Central memory CD8-positive, alpha-beta T cell (primary cell): ENCODE measurements around the gene WDR7.

Source experiments
- ATAC-seq: fragments of 150-1000 bp; cut with Tn5 transposase; replicated peaks from 2 replicates; pipeline ENCODE4 v1.10.0; 2022; ENCODE audit warnings: mild to moderate bottlenecking, moderate FRiP score, moderate number of reproducible peaks; ENCODE audit not compliant: poor library complexity, severe bottlenecking; ENCODE audit errors: extremely low read depth
- DNase-seq, 2 donors: peaks; one replicate each; pipeline ENCODE4 v3.0.0; 2021; ENCODE audit warnings: low spot score in 2 of 2
- H3K27ac Mint-ChIP-seq: one replicate; pipeline ENCODE4 v1.8.0; 2022; ENCODE audit warnings: low read depth, mild to moderate bottlenecking, moderate library complexity, mixed read lengths
- H3K27me3 Mint-ChIP-seq: one replicate; pipeline ENCODE4 v1.8.0; 2022; ENCODE audit warnings: mixed read lengths
- H3K36me3 Mint-ChIP-seq: one replicate; pipeline ENCODE4 v1.8.0; 2022; ENCODE audit warnings: mild to moderate bottlenecking, moderate library complexity, mixed read lengths; ENCODE audit not compliant: insufficient read depth
- H3K4me1 Mint-ChIP-seq: one replicate; pipeline ENCODE4 v1.8.0; 2022; ENCODE audit warnings: mixed read lengths
- H3K4me3 Mint-ChIP-seq: one replicate; pipeline ENCODE4 v1.8.0; 2022; ENCODE audit warnings: mild to moderate bottlenecking, moderate library complexity, mixed read lengths
- H3K9me3 Mint-ChIP-seq: one replicate; pipeline ENCODE4 v1.8.0; 2022; ENCODE audit warnings: mixed read lengths

WDR7 gene

DNA sequence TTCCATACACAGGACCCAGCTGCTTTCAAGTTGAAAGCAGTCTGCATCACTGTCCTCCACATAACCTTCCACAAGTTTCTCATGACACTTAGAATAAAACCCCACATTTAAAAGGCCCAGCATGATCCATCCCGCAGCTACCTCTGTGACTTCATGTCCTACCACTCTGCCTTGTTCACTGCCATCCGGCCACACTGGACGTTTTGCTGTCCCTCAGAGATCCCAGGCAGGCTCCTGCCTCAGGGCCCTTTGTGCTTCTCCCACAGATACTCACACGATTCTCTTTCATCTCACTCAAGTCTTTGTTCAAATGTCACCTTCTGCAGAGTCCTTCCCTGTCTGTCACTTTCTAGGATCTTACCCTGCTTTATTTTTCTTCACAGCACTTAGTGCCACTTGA, 262.8 kb downstream of the WDR7 start:
- Mint-ChIP-seq H3K27ac (no peak overlapping the region), H3K9me3 (no peaks in the 10 kb centered on the region), H3K27me3 (no peaks in the 10 kb centered on the region), H3K4me1 (no peaks in the 10 kb centered on the region), H3K4me3 (no peak overlapping the region), H3K36me3 (peaks cover 4% of the 10 kb centered on the region)
- ATAC-seq (no peak), DNase-seq (no peak)

DNA sequence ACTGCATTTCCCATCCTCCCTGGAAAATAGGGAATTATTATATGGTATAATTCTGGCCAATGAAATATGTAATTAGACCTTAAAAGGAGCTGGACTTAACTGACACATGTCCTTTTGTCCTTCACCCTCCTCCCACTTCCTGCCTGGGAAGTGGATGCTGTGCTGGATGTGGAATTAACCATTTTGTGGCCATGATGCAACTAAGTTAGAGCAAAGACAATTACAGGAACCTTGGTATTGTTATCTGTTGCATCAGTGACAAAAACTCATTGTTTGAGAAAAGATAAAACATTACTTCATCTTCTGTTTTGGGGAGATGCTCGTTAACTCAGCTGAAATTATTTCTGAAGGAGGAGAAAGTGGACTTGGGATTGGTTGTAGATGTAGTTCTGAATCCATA, 268.0 kb downstream of the WDR7 start:
- no peak for DNase-seq
- Mint-ChIP-seq H3K4me1 (no peaks in the 10 kb centered on the region), H3K9me3 (no peaks in the 10 kb centered on the region), H3K27me3 (no peaks in the 10 kb centered on the region), H3K4me3 (no peak overlapping the region), H3K36me3 (peaks cover 3% of the 10 kb centered on the region), H3K27ac (no peak overlapping the region)
- ATAC-seq = no peak

DNA sequence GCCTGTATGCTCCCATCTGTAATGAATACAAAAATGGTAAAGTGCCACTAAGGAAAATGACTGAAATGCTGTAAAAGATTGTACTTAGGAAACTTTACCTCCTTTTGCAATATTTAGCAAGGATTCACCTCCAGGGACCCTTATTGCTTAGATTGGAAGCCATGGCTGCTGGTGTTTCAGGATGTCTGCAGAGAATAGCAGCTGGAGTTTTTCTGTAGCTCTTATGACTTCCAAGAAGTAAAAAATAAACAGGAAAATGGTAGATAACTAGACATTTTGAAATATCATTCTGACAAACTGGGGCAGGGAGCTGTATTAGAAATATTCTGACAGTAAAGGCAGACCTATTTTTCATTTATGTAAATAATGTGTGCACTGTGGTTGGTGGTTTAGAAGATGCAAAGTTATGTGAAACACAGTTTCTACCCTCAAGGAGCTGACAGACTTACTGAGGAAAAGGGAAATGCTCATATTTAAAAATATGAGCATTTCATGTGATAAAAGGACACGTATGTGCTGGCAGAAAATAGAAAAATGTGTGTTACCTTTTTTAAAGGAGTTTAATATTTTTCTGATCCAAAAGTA, 270.8 kb downstream of the WDR7 start:
- no peak overlapping the region for H3K27ac Mint-ChIP-seq

DNA sequence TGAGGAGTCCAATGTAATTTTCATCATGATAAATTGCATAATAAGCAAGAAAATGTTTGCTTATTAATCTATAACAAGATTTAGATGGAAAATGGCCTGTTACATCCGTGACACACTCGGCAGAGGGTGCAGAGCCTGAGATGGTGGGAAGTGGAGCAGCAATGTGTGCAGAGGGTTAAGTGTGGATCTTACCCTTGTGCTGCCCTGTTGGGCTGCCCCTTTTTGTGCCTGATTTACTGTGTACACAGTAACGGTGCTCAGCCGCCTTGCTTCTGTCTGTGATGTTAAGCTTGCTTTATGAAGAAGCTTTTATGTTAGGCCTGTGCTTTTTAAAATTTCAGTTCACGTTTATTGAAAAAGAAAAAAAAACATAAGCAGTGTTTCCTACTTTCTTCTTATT, 275.6 kb downstream of the WDR7 start:
- Mint-ChIP-seq H3K4me3 (no peak overlapping the region), H3K27me3 (no peaks in the 10 kb centered on the region), H3K36me3 (peaks cover 3% of the 10 kb centered on the region), H3K27ac (no peak overlapping the region), H3K4me1 (peaks cover 4% of the 10 kb centered on the region), H3K9me3 (no peaks in the 10 kb centered on the region)
- ATAC-seq (no peak), DNase-seq (no peak)

More for the DNA sequence above, 270.8 kb downstream of the WDR7 start:
- DNase-seq (no peak), ATAC-seq (no peak)
- Mint-ChIP-seq H3K9me3 (no peaks in the 10 kb centered on the region), H3K27me3 (no peaks in the 10 kb centered on the region), H3K4me1 (peaks cover 4% of the 10 kb centered on the region), H3K36me3 (peaks cover 4% of the 10 kb centered on the region), H3K4me3 (no peak overlapping the region)

- no peaks in the 10 kb centered on the region for H3K9me3 Mint-ChIP-seq
- DNase-seq (no peak), ATAC-seq (no peak)
- peaks cover 4% of the 10 kb centered on the region for H3K4me1 Mint-ChIP-seq
- no peak overlapping the region for H3K4me3 Mint-ChIP-seq
- H3K36me3 Mint-ChIP-seq = peaks cover 7% of the 10 kb centered on the region
- no peaks in the 10 kb centered on the region for H3K27me3 Mint-ChIP-seq
- no peak overlapping the region for H3K27ac Mint-ChIP-seq
Observed at GRCh38 chr18:56927786-56928185, 276.6 kb downstream of the WDR7 start.

DNA sequence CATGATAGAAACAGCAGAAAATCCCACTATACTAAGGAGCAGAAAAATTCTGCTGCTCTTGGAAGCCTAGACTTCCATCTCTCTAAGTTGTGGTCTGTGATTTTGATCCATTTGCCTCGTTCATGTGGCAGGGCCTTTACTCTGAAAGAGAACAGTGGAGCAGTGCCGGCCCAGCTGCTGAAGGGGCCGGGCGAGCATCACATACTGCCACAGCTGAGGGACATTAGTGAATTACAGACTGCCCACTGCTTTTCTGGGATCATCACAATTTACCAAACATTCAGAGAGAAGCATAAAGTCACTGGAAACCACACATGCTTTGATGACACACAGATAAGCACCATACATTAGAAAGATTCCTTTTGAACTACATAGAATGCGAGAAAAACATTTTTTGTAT, 278.7 kb downstream of the WDR7 start:
- Mint-ChIP-seq H3K27ac (no peak overlapping the region), H3K36me3 (peaks cover 6% of the 10 kb centered on the region), H3K4me3 (no peak overlapping the region), H3K9me3 (no peaks in the 10 kb centered on the region), H3K4me1 (peaks cover 4% of the 10 kb centered on the region), H3K27me3 (no peaks in the 10 kb centered on the region)
- DNase-seq = no peak
- no peak for ATAC-seq

DNA sequence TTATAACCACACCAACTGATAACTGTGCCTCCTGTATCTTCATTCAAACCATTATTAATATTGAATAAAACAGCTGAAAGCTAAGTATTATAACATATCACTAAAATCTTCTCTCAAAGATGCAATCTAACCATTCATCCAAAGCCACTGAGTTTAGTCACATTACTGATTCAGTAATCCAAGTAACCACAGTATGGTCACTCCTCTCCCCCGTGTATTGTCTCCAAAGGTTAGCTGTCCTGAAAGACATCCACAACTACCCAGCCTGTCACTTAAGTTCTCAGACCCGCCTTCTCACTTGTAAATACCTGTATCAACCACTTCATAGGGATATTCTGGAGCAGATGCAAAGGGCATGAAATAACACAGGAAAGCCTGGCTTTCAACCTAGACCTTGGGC, 282.3 kb downstream of the WDR7 start:
- Mint-ChIP-seq H3K9me3 (no peaks in the 10 kb centered on the region), H3K27ac (no peak overlapping the region), H3K36me3 (peaks cover 9% of the 10 kb centered on the region), H3K27me3 (no peaks in the 10 kb centered on the region), H3K4me3 (no peak overlapping the region), H3K4me1 (no peaks in the 10 kb centered on the region)
- no peak for DNase-seq
- no peak for ATAC-seq

- H3K4me3 Mint-ChIP-seq = no peak overlapping the region
- H3K27me3 Mint-ChIP-seq = no peaks in the 10 kb centered on the region
- DNase-seq (no peak), ATAC-seq (no peak)
- H3K36me3 Mint-ChIP-seq = peaks cover 9% of the 10 kb centered on the region
- H3K27ac Mint-ChIP-seq = no peak overlapping the region
- no peaks in the 10 kb centered on the region for H3K4me1 Mint-ChIP-seq
- H3K9me3 Mint-ChIP-seq = no peaks in the 10 kb centered on the region
Observed at GRCh38 chr18:56934131-56934530, 283.0 kb downstream of the WDR7 start.

- Mint-ChIP-seq H3K27me3 (no peaks in the 10 kb centered on the region), H3K4me3 (no peak overlapping the region), H3K9me3 (no peaks in the 10 kb centered on the region), H3K36me3 (peaks cover 9% of the 10 kb centered on the region), H3K4me1 (no peaks in the 10 kb centered on the region), H3K27ac (no peak overlapping the region)
- DNase-seq (no peak), ATAC-seq (no peak)
Observed at GRCh38 chr18:56934906-56935305, 283.7 kb downstream of the WDR7 start.

DNA sequence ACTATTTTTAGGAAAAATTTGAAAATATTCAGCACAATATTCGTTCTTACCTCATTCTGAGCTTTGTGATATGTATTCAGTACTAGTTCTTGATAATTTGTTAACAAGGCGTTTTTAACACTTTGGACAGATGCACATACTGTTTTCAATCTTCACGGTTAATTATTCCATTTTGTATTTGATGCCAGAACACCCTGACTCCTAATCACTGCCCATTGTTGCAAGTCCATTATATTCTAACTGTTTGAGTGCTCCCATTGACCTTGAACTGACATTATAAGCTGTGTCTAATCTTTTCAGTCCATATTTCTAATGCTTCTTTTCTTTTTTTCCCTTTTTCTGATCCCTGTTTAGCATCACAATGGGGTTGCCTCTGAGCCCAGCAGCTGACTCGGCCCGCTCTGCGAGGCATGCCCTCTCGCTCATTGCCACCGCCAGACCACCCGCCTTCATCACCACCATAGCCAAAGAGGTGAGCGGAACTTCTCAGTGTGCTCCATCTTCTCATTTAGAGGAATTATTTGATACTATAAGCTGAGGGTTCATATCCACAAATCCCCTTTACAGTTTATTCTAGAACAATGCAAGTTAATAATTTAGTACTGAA, 284.4 kb downstream of the WDR7 start:
- ATAC-seq (no peak), DNase-seq (no peak)
- Mint-ChIP-seq H3K9me3 (no peaks in the 10 kb centered on the region), H3K27ac (no peak overlapping the region), H3K36me3 (peaks cover 8% of the 10 kb centered on the region), H3K4me3 (no peak overlapping the region), H3K27me3 (no peaks in the 10 kb centered on the region), H3K4me1 (no peaks in the 10 kb centered on the region)

- no peak for ATAC-seq
- Mint-ChIP-seq H3K9me3 (no peaks in the 10 kb centered on the region), H3K4me3 (no peak overlapping the region), H3K4me1 (no peaks in the 10 kb centered on the region), H3K36me3 (peaks cover 8% of the 10 kb centered on the region), H3K27ac (no peak overlapping the region), H3K27me3 (no peaks in the 10 kb centered on the region)
- DNase-seq = no peak
Observed at GRCh38 chr18:56936457-56936856, 285.3 kb downstream of the WDR7 start.

GRCh38 chr18:56937874-56938430, 286.8 kb downstream of the WDR7 start:
- ATAC-seq = no peak
- Mint-ChIP-seq H3K4me3 (no peak overlapping the region), H3K27me3 (no peaks in the 10 kb centered on the region), H3K4me1 (no peaks in the 10 kb centered on the region), H3K9me3 (no peaks in the 10 kb centered on the region), H3K27ac (no peak overlapping the region), H3K36me3 (peaks cover 3% of the 10 kb centered on the region)
- DNase-seq = no peak
